SKM-1 treated with dmso at 0.1 percent for 144 hours (cell line): ENCODE data around the gene MRPS15.

Source experiments
- DNase-seq: peaks from one replicate; lab custom pipeline; 2025; ENCODE audit not compliant: unreplicated experiment; lab: John Stamatoyannopoulos, UW

MRPS15 gene

DNA sequence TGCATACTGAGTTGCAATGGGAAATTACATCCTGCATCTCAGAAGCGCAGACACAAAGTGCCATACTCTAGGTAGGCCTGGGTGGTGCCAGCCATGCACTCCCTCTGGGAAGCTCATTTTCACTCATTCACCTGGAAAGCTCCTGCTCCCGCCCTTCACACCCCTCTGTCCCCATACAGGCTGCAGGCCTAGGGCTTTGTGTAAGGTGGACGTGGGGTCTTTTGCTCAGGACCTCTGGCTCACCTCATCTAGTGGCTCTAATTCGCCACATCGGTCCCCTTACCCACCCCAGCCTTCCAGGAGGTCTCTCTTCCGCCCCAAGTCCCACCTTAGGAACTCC is 751 bp downstream of the MRPS15 start:
- no peak for DNase-seq

DNA sequence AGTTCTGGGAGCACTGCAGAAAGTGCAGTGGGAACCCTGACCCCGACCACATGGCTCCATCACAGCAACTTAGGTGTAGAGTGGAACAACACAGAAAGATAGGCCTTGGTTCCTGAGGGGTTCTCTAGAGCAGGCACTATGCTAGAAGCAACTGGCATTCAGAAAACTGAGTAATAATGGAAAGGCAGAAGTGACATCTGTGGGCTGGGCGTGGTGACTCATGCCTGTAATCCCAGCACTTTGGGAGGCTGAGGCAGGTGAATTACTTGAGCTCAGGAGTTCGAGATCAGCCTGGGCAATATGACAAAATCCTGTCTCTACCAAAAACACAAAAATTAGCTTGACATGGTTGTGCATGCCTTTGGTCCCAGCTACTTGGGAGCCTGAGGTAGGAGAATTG is 5.3 kb downstream of the MRPS15 start:
- DNase-seq = peak; percentile 16

DNA sequence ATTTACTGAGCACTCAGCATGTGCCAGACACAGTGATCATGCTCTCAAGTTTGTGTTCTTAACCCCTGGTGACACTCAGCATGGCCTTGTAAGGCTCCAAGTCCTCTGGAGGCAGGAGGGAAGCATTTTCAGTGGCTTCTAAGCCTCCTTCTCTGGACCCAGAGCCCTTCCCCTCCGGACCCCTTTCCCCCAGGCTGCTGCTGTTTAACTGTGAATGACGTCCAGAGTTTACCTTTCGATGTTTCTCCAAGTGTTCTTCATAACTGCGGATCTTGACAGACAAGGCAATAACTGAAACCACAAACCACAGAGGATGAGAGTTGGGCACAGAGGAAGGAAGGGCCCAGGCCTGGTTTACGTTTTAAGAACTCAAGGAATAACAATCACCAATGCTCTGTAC is 6.5 kb downstream of the MRPS15 start:
- peak; percentile 49 for DNase-seq

DNA sequence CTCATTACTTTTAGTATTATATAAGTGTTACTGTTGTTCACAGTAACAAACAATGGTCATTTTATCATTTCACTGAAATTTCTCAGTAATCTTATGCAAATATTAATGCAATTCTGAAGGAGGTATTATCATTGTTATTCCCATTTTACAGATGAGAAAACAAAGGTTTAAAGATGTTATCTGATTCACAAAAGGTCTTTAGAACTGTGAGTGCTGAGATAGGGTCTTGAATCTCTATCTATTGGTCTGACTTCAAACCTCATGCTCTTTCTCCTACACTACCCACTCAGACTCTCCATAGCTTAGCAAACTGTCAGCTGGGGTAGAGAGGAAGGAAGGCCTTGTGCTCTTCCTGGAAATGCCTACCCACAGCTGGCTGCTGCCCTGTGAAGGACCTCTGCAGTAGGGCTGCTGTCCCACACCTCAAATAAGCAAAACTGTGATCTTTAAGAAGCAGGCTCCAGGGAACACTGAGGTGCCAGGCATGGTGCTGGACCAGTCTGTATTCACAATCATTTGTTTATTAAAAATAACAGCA is 7.7 kb downstream of the MRPS15 start:
- no peak for DNase-seq

DNA sequence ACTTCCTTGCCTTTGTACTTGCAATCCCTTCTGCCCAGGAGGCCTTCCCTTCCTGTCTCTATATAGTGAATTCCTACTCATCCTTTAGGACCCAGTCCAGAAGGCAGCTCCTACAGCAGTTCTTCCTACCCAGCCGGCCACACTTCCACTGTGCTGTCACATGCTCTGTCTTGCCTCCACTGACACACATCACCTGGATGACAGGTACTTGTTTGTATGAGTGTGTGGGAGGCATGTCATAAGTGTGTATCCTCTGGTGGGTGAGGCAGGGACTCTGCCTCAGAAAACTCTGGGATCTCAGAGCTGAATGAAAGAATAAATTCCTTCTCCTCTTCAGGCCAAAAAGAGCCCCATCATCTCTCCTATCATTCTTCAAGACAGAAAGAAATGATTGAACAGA is 8.8 kb downstream of the MRPS15 start:
- no peak for DNase-seq

DNA sequence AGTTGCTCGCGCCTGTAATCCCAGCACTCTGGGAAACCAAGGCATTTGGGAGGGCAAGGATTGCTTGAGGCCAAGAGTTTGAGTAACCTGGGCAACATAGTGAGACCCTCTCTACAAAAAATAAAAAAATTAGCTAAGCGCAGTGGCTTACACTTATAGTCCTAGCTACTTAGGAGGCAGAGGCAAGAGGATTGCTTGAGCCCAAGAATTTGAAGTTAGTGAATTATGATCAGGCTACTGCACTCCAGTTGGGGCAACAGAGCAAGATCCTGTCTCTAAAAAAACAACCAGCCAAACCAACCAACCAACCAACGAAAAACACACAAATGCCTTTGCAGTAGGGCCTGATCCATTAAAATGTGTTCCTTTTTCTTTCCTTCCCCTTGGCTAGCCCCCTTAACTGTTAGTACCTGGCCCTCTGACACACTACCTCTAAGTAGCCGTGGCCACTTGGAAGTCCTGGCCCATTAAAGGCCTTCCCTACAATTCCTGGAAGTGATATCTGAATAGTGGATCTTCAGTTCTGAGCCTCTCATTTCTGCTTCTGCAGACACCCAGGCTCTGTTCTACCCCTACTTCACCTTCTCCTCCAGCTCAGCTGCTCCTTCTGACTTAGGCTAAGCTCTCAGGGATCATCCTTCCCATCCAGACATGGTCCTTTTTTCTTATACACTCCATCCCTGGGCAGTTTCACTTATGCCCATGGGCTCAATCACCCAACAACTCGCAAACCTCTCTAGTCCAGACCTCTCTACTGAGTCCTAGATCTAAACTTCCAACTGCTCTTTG is 10.4 kb downstream of the MRPS15 start:
- DNase-seq = no peak

DNA sequence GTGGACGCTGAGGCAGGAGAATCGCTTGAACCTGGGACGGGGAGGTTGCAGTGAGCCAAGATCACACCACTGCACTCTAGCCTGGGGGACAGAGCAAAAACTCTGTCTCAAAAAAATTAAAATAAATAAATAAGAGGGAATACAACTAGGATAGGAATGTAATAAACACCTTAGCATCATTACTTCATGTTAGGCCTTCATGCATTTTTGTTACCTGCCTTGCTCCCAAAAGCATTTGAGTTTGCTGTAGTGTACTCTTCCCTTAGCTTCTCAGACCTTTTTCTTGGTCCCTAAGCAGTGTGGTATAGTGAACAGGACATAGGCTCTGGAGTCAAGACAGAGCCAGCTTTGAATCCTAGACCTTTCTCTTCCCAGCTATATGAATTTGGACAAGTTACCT is 11.1 kb downstream of the MRPS15 start:
- DNase-seq = no peak

DNA sequence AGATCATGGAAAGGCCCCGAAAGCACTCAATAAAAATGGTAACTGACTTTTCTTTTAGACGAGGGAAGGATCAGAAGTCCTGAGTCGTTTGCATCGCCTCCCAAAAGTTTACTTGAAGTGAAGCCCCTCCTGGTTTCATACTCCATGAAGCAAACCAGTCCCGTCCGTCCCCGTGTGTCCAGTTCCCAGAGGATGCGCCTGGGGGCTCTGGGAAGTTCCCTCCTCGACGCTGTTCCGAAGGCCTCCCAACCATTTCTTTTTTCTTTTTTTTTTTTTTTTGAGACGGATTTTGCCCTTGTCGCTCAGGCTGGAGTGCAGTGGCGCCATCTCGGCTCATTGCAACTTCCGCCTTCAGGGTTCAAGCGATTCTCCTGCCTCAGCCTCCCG is 13.3 kb downstream of the MRPS15 start:
- DNase-seq = no peak

DNA sequence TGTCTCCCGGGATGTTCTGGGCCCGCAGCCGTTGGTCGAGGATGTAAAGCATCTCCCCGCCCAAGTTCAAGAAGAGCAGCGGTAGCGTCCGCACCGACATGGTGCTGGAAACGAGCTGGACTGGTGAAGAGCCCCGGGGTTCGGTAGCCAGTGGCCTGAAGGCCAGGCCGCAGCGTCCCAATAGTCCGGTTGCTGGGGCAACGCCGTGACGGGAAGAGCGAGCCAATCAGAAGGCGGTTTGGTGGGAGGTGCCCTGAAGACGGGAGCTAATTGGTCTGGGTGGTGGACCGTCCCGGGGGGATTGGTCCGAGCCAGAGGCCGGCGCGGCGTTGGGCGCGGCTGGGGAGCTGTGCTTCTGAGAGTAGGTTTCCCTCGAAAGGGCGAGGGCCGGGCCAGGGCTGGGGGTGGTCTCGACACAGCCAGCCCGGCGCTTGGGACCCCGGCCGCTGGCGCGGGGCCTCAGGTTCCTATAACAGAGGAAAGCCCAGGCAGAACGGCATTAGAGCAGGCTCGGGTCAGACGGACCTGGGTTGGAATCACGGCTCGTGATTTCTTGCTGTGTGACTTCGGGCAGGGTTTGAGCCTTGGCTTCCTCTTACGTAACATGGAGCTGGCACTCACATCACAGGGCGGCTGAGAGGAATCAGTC is 13.8 kb downstream of the MRPS15 start, which contains the start of gene OSCP1:
OSCP1 (minus strand) TSS at position 182 of the 649 bp plus-strand sequence; CDS start at position 100, 82 bp downstream.
- DNase-seq = peak; percentile 91

DNA sequence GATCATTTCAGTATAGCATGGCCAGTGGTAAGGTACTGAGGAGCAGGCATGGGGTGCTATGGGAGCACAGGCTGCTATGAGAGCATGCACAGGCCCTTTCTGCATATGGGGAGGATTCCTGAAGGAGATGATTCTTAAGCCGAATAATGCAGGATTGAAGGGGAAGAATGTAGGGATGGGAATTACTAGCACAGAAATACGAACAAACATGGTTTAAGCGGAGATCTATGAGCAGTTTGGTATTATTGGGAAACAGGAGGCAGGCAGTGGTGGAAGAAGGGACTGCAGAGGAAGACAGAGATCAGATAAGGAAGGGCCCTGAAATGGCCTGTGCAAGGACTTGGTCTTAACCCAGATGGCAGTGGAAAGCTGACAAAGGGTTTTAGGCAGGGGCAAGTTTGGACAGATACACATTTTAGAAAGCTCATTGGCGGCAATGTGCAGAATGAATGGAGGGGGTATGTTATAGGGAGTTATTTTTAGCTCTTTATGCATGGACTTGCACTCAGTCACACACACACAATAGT is 15.6 kb downstream of the MRPS15 start:
- peak; percentile 38 for DNase-seq

DNA sequence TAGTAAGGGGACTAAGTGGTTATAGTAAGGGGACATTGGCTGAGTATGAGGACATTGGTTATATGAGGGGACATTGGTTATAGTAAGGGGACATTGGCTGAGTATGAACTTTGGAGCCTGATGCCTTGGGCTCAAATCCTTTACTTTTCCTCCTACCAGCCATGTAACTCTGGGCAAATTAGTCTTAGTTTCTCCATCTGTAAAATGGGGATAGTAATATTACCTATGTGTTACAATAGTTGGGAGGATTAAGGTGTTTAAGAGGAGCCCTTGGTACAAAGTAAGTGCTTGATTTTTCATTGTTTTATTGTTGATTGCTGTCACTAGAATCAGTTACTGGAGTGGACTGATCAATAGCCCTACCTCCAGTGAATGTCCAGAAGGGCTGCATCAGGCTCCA is 16.7 kb downstream of the MRPS15 start:
- DNase-seq = no peak

DNA sequence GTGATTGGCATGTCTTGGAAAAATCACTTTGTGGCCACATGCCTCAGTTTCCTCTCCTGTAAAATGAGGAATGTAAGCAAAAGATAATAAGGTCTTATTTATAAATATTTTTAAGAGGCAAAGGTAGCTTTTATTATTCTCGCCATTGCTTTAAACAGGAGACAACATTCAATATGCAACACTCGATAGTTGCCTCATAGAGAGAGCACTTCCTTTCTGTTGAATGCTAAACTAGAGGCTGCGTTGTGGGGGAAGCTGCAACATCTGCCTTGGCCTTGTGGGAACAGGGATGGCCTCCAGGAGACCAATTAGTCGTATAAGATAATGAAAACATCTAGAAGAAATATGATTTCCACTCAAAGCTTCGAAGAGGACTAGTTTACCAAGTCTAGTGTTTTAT is 17.4 kb downstream of the MRPS15 start:
- peak; percentile 31 for DNase-seq

DNA sequence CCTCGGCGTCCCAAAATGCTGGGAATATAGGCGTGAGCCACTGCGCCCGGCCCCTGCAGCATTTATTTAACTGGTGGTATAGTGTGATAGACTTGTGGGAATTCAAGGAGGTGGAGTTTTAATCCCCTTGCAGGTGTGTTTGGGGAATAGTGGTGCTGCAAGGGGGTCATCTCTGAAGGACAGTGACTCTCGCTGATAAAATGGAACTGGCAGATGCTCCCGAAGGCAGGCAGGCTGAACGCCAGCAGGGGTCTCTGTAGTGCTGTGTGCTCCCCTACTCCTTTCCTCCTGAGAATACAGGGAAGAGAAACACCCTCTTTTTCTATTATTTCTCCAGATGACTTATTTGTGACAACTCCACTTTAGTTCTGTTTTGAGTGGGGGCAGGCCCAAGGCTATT is 17.9 kb downstream of the MRPS15 start:
- DNase-seq = peak; percentile 48

DNA sequence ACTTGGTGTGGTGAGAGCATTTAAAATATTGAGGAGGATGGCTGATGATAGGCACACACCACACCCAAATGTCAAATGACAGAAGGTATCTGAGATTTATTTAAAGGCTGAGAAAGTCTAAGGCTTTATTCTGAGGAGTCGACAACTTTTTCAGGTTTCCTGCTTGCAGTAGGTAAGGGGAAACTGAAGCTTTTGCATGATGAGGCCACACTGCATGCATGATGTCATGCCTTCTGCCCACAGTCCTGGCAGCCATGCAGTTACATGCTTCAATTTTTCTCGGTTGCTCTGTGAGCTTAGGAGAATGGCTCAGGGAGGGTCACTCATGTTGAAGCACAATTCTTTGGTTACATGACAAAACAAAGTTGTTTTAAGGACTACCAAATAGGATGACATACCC is 20.9 kb downstream of the MRPS15 start:
- DNase-seq = no peak

DNA sequence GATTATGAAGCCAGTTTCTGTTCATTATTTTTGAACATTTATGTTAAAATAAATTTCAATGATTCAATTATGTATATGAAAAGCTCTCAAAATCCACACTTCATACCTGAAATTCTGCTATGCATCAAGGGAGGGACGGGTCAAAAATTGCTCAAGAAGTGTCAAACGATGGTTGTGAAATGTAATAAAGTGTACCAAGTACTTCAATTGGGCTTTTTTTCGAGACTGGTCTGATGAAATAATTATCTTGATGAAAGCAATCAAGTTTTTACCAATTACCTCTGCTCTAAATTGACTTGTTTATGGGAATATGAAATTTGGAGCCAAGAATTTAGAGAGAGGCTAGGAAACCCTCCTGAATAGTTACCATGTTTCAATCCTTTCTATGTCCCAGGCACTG is 21.8 kb downstream of the MRPS15 start:
- DNase-seq = no peak

DNA sequence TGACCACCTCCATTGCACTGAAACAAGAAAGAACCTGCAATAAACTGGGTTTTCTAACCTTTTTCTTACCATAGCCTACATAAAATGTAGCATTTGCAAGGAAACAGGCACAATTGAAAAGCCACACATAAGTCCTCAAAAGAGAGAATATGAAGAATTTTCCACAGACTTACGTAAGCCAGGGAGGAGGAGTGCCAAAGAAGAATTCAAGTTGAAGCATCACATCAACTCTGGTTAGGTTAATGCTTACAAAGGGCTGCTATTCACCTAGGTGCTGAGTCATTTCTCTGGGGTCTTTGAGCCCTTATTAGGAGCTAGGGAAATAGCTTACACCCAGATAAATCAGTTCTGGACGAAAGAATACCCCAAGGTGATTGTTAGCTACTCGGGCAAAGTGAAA is 23.5 kb downstream of the MRPS15 start:
- no peak for DNase-seq

DNA sequence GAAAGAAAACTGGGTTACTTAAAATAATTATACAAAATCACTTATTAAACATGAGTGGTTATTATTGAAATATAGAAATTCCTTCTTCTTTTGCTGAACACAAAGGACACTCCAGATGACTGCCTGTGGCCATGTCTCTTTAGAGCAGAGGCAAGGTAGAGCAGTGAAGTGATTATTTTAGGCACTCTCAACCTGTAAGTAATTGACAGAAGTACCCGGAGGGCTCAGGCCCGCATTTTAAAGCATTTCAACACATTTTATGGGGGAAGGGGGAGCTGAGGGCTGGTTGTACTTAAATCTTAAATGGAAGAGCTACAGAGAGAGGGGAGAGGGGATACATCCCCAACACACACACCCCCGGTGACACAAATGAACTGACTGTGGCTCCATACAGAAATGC is 24.1 kb downstream of the MRPS15 start:
- no peak for DNase-seq

DNA sequence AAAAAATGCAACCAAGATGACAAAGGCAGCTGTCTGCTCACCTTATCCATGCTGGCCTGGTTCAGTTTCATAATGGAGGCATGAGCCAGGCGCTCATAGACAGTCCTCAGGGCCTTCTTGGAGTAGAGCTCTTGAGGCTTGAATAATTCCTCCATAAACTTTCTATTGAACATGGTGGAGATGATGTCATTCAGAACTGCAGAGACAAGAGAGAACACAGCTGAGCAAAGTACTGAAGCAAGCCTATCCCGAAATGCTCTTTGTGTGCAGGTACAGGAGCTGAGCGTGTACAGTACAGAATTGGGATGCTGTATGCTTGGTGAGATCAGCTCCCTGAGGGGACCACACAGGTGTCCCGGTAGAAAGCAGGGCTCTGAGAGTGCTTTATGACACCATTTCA is 25.5 kb downstream of the MRPS15 start:
- DNase-seq = no peak

DNA sequence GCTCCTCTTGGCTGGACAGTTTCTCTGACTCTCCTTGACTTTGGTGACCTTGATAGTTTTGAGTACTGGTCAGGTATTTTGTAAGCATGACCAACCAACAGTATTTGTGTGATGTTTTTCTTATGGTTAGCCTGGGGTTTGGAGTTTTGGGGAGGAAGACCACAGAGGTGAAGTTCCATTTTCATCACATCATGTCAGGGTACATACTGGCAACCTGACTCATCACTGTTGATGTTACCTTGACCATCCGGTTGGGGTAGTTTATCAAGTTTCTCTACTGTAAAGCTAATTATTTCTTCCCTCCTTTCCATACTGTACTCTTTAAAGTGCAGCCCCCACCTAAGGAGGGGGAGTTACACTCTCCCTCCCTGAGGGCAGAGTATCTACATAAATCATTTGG is 27.4 kb downstream of the MRPS15 start:
- no peak for DNase-seq

DNA sequence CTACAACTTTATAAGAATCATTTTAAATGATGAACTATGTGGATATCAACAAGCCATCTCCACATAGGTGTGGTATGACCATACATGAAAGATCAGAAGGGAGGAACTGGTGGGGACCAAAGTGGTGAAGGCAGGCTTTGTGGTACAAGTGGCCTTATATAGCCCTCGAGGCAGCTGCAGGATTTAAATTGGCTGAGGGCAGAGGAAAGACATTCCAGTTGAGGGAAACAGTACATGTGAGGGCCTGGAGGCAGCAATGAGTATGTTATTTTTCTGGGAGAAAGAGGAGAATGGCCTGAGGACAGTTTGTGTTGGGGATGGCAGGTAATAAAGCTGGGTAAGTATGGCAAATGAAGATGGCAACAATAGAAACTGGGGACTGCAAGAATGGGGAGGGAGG is 31.1 kb downstream of the MRPS15 start:
- no peak for DNase-seq

DNA sequence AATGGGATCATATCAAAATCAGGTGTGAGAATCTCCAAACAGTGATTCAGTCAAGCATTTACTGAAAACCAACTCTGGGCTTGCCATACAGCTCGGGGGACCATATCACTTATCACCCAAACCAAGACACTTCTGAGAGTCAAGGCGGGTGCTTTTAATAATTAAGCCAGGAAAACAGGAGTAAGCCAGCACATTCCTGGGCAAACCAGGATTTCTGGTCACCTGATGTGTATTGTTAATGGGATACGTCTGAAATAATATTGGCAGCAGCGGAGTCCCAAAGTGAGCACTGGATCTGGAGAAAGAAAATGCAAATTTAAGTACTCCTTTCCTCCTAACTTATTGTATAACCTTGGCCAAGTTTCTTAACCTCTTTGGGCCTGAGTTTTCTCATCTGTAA is 31.6 kb downstream of the MRPS15 start:
- DNase-seq = no peak

DNA sequence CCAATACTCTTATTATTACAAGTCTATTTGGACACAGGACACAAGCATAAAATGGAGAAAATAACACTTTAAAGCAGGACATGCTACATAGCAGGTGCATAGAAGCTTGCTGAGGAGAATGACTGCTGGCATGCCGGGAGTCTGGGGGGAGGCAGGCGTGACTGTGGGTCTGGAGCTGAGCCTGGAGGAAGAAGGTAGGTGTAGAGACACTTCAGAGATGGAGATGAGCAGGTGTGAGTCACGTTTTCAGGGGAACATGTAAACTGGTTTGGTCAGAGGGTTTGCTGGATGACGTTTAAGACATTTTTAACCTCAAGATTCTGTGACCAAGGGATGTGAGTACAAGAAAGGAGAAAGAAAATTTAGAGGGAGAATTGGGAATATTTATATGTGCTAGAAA is 38.4 kb downstream of the MRPS15 start:
- DNase-seq = no peak
